HL-60 (cell line): Measurements from ENCODE around the gene GRIN3A.

ENCODE experiments used
- DNase-seq, 2 experiments: peaks; one replicate each; pipeline ENCODE4 v3.0.0-alpha.2; 2010 to 2020; ENCODE audit warnings: low read depth in 1 of 2, low spot score in 1 of 2
- H3K27ac ChIP-seq: fragments of 250-450 bp; sonication (Bioruptor Pico); replicated peaks from 2 replicates; pipeline ENCODE4 v1.5.1; 2020; ENCODE audit warnings: mild to moderate bottlenecking, moderate library complexity
- H3K27me3 ChIP-seq: fragments of 250-450 bp; sonication (Bioruptor Pico); 2 replicates; pipeline ENCODE4 v1.5.1; 2021; ENCODE audit warnings: mild to moderate bottlenecking, moderate library complexity; ENCODE audit not compliant: insufficient read depth, poor library complexity, severe bottlenecking
- H3K4me3 ChIP-seq: replicated peaks from 2 replicates; pipeline ENCODE4 v1.5.1; 2011; ENCODE audit warnings: mild to moderate bottlenecking, control low read depth, low read length; ENCODE audit not compliant: insufficient read depth
- GABPA ChIP-seq: IDR thresholded peaks from 2 replicates; pipeline ENCODE4 v1.6.1; 2012; ENCODE audit warnings: low read depth
- POLR2AphosphoS5 ChIP-seq: IDR thresholded peaks from 2 replicates; pipeline ENCODE4 v1.6.1; 2012; ENCODE audit warnings: low read depth
- SPI1 ChIP-seq: IDR thresholded peaks from 2 replicates; pipeline ENCODE4 v1.6.1; 2012; ENCODE audit warnings: low read depth, mild to moderate bottlenecking, borderline replicate concordance
- TF ChIP-seq, protein P1 (sequence below): IDR thresholded peaks from one replicate; pipeline ENCODE4 v1.5.1; 2011; ENCODE audit warnings: low read length, control low read depth, inconsistent platforms; ENCODE audit not compliant: insufficient read depth
- TF ChIP-seq, protein P2 (sequence below): IDR thresholded peaks from 2 replicates; pipeline ENCODE4 v1.6.1; 2012; ENCODE audit warnings: low read depth; ENCODE audit not compliant: insufficient replicate concordance

Gene GRIN3A

DNA sequence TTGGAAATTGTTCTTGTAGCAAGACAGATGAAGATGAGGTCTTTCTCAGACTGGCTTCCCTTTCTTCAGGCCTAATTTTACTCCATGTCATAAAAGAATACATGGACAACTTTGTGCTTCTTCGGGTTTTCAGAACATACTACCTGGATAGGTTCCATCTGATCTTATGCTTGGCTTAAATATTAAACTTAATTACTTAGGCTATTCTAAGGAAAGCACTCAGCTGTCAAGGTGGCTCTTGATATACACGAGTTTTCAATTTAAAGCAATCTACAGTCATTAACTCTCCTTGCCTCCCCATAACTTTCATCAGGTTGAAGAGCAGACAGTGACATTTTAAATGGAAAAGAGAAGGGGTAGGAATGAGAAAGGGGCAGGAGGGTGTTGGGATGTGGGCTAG is 134.2 kb downstream of the GRIN3A start:
- no peak overlapping the region for H3K4me3 ChIP-seq
- no peaks in the 10 kb centered on the region for H3K27me3 ChIP-seq
- TF ChIP-seq GABPA (no peak), POLR2AphosphoS5 (no peak), SPI1 (no peak)
- TF ChIP-seq, protein P1, sequence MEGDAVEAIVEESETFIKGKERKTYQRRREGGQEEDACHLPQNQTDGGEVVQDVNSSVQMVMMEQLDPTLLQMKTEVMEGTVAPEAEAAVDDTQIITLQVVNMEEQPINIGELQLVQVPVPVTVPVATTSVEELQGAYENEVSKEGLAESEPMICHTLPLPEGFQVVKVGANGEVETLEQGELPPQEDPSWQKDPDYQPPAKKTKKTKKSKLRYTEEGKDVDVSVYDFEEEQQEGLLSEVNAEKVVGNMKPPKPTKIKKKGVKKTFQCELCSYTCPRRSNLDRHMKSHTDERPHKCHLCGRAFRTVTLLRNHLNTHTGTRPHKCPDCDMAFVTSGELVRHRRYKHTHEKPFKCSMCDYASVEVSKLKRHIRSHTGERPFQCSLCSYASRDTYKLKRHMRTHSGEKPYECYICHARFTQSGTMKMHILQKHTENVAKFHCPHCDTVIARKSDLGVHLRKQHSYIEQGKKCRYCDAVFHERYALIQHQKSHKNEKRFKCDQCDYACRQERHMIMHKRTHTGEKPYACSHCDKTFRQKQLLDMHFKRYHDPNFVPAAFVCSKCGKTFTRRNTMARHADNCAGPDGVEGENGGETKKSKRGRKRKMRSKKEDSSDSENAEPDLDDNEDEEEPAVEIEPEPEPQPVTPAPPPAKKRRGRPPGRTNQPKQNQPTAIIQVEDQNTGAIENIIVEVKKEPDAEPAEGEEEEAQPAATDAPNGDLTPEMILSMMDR = no peak
- no peak for DNase-seq
- H3K27ac ChIP-seq = no peak overlapping the region

DNA sequence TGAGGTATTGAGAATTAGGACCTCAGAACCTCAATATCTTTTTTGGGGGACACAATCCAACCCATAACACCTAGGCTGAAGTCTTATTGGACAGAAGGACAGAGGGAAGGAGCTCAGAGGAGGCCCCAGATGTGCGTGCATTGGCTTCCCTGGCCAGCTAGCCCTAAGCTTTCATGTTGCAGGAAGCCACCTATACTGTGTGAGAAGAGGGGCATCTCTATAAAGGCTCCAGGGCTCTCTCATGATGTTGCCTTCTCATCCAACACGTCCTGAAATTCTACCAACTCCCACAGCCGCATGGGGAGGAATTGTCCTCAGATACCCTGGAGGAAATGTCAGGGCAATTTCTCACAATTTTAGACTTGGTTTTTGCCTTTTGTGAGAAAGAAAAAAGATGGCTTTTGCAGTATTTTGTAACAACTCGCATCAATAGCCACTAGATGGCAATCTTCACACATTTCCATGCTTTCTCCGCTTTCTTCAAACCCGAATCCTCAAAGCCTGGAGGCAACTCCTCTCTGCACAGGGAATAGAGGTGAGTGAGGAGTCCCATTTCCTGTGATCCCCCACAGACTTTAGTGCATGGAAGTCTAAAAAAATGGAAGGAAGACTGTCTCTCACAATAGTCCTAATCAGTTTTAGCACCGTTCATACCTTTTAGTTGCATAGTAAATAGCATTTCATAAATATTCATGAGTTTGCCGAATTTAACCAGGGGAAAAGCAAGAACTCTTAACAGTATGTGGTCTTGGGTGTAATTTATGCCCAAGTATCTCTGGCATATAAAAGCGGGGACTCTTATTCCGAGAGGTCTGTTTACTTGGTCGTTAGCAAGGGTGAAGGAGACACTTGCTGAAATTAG is 136.3 kb downstream of the GRIN3A start:
- peak in 1 of 2 experiments; percentile 18 for DNase-seq
- no peak for TF ChIP-seq POLR2AphosphoS5
- TF ChIP-seq, protein P1 = peak; percentile 48
- TF ChIP-seq, protein P2, sequence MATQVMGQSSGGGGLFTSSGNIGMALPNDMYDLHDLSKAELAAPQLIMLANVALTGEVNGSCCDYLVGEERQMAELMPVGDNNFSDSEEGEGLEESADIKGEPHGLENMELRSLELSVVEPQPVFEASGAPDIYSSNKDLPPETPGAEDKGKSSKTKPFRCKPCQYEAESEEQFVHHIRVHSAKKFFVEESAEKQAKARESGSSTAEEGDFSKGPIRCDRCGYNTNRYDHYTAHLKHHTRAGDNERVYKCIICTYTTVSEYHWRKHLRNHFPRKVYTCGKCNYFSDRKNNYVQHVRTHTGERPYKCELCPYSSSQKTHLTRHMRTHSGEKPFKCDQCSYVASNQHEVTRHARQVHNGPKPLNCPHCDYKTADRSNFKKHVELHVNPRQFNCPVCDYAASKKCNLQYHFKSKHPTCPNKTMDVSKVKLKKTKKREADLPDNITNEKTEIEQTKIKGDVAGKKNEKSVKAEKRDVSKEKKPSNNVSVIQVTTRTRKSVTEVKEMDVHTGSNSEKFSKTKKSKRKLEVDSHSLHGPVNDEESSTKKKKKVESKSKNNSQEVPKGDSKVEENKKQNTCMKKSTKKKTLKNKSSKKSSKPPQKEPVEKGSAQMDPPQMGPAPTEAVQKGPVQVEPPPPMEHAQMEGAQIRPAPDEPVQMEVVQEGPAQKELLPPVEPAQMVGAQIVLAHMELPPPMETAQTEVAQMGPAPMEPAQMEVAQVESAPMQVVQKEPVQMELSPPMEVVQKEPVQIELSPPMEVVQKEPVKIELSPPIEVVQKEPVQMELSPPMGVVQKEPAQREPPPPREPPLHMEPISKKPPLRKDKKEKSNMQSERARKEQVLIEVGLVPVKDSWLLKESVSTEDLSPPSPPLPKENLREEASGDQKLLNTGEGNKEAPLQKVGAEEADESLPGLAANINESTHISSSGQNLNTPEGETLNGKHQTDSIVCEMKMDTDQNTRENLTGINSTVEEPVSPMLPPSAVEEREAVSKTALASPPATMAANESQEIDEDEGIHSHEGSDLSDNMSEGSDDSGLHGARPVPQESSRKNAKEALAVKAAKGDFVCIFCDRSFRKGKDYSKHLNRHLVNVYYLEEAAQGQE = no peak
- H3K4me3 ChIP-seq = no peak overlapping the region
- H3K27me3 ChIP-seq = no peaks in the 10 kb centered on the region
- H3K27ac ChIP-seq = no peak overlapping the region

DNA sequence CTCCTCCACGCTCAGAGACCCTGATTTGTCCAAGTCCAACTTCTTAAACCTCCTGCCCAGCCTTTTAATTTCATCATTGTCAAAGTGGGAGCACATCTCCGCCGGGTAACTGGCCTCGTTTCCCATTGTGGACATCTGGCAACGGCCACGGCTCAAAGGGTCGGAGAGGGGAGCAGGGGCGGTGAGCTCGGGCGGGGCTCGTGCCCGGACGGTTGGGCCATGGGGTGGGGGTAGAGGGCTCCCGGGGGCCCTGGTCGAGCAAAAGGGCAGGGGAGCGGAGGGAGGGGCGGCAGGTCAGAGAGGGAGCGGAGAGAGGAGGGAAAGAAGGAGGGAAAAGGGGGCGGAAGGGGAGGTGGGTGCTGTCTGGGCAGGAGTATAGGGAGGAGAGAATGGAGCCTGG is 143.7 kb downstream of the GRIN3A start, which contains the start of gene PPP3R2:
PPP3R2 (minus strand) TSS at position 174 of the 400 bp plus-strand sequence; CDS start at position 126, 48 bp downstream.
- H3K4me3 ChIP-seq = no peak within 1 kb of the TSS
- TF ChIP-seq GABPA (no peak), SPI1 (no peak), POLR2AphosphoS5 (no peak)
- TF ChIP-seq, protein P2 = no peak
- TF ChIP-seq, protein P1 = no peak
- no peaks in the 10 kb centered on the region for H3K27me3 ChIP-seq
- DNase-seq = no peak
- no peak within 1 kb of the TSS for H3K27ac ChIP-seq

DNA sequence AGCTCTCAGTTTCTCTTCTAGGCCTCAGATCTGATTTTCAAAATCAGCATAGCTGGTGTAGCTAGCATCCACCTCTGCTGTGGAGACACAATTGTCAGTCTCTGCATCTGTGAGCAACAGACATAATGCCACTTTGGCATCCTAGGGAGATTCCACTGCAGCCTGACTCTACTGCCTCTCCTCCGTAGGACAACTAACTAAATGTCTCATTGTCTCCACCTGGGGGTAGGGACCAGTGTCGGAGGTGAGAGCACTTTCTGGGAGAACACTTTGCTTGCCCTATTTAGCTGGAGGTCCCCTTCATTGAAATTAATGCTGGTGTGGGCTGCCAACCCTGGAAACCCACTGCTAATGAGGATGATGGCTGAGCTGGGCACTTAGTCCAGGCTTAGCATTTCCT is 145.1 kb downstream of the GRIN3A start:
- DNase-seq = no peak
- Histone ChIP-seq H3K4me3 (no peak overlapping the region), H3K27me3 (no peaks in the 10 kb centered on the region), H3K27ac (no peak overlapping the region)
- TF ChIP-seq POLR2AphosphoS5 (no peak), SPI1 (no peak), GABPA (no peak)
- TF ChIP-seq, protein P1 = no peak
- TF ChIP-seq, protein P2 = no peak
